HG02763 (cell line): ENCODE results near the gene TMEM43.

Experiments used
- ATAC-seq: cut with Tn5 transposase; IDR thresholded peaks from one replicate; pipeline ENCODE4 v1.9.1; 2021; ENCODE audit warnings: mild to moderate bottlenecking, moderate library complexity; ENCODE audit not compliant: unreplicated experiment

TMEM43 gene

DNA sequence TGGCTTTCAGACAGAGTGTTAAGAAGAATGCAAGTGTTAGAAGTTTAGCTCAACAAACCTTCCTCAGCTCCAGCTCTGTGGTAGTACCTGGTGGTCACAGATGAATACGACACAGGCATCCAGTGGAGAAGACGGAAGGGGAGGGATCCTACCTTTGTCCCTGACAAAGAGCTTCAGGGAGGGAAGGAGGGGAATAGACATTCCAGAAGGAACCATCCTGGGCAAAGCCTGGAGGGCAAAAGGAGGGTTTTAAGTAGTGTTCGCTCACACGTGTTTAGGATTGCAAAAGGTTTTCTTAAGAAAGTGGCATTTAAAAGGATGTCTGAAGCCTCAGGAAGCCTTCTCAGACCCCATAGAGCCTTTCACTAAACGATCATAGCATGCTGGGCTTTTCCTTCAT is 3.0 kb upstream of the TMEM43 start:
- ATAC-seq, result no peak

DNA sequence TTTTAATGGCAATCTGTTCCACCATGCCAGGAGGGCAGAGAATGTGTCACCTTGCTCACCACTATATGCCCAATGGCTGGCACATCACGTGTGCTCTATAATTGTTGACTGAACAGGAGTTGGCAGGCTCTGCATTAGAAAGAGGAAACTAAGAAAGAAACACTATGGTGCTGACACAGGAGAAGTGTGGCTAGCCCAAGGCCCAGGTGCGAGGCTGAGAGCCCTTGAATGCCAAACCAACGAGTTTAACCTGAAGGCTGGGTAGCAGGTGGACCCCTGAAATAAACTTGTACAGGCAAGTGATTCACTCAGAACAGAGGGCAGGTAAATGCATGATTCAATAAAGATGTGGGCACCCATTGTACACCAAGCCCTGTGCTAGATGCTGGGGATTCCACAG is 2.6 kb upstream of the TMEM43 start:
- no peak for ATAC-seq

GRCh38 chr3:14123308-14124222 is 1.3 kb upstream of the TMEM43 start:
- ATAC-seq, result no peak

GRCh38 chr3:14124223-14124614 is 633 bp upstream of the TMEM43 start:
- ATAC-seq, result peak; percentile 47

DNA sequence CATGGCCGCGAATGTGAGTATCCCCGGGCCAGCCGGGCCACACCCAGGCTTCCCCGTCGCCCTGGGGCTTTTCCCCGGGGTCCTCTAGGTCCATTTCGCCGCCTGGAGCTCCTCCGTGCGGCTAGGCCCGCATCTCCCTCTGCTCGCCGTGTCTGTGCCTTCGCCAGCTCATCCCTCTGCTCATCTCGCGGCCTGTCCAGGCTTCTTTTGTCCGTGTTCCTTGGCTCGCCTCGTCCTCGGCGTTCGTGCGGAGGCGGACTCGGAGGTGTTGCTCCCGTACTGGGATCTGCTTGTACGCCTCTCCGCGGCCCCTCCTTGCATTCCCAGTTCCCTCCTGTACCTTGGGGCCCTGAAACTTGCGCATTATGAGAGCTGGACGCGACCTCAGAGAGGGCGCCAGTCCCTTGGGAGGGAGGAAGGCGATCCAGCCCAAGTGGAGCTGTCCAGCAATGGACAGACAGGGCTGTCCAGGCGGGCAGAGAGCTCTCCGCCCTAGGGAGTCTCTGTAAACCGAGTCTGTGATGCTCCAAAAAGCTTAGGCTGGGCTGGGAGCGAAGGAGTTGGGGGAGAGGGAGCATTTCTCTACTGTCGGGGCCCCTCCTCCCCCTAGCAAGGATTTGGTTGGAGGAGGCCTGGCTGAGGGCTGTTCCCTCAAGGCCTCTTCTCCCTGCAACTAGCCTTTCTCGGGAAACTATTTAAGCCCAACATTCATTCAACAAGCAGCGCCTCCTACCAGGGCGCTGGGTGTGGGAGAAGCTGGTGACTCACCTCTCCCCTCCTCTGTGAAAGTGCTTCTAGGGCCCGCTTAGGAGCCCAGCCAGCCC is 553 bp downstream of the TMEM43 start:
- peak; percentile 20 for ATAC-seq

DNA sequence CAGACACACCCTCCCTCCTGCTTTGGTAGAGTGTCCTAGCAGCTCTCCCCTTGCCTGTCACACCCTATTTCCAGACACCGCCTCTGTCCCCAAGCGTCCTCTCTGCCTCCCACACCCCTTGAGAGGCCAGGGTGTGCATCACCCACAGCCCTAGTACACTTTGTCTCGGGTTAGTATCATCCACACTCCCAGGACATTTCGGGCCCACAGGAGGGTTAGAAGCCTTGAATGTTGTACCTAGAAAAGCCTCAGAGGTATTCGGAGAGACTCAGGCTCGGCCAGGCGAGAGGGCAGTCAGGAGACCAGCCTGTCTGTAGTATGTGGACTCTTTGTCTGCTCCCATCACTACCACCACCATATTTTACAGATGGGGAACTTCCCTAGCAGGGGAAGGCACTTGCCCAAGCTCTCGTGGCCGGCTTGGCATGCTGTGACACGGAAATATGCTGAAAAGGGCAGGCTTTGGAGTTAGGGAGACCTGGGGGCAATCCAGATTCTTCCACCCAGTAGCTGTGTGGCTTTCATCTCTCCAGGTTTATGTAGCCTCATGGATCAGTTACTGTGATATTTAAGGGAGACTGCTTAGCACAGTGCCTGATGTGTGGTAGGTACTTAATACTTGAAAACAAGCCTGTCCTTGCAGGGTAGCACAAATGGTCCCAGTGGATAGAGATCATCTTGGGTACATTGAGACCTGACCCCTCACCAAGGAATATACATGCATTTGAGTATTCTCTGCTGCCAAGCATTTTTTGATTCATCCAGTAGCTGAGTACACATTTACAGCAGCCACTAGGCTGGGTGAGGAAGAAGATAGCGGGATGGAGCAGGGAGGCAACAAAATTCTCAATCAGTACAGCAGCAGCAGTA is 1.4 kb downstream of the TMEM43 start:
- ATAC-seq, result no peak

GRCh38 chr3:14126887-14127505 is 2.1 kb downstream of the TMEM43 start:
- ATAC-seq, result no peak

DNA sequence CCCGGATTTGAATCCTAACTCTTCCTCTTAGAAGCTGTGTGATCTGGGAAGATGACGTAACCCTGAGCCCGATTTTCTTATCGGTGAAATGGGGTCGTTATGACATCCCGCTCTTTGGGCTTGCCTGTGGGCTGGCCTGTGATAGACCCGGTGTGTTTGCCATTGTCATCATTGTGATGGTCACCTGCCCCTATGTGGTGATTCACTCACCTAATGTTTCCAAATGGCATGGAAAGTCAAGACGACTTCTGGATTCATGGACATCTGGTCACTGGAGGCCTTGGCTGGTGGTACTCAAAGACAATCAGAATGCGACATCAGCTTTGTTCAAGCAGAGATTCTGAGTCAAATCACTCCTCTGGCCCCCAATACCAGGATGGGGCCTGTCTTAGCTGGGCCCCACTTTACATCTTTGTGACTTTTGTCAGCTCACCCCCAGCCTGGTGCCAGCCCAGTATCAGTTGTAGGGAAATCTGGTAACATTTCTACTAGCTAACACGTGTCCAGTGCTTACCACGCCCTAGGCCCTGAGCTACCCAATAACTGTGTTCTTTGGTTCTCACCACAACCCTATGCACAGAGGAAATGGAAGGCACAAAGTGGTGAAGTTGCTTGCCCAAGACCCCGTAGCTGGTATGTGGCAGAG is 2.8 kb downstream of the TMEM43 start:
- ATAC-seq, result no peak

DNA sequence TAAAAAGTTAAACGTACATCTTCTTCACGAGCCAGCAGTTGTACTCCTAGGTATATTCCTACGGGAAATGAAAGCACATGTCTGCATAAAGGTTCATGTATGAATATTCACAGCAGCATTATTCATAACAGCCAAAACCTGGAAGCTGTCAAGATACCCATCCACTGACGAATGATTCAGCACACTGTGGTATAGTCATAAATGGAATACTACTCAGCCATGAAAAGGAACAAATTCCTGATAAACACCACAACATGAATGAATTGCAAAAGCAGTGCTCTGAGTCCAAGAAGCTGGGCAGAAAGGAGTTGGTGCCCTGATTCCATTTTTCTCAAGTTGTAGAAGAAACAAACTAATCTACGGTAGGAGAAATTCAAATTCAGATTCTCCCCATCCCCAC is 3.9 kb downstream of the TMEM43 start:
- ATAC-seq, result no peak

GRCh38 chr3:14129296-14129695 is 4.4 kb downstream of the TMEM43 start:
- no peak for ATAC-seq

DNA sequence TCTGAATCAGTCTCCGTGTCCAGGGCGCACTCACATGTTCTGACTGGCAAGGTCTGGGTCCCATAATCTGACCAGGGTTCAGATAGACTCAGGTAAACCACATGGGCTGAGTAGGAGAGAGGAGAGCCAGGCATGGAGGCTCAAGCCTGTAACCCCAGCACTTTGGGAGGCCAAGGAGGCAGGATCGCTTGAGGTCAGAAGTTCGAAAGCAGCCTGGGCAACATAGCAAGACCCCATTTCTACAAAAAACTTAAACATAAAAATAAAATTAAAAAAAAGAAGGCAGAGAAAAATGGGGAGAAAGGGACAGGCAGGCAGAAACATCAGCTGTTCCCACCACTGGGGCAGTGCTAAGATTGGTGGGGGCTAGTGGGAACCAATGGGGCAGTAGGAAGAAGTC is 5.4 kb downstream of the TMEM43 start:
- ATAC-seq, result no peak

- no peak for ATAC-seq
Measured at GRCh38 chr3:14130707-14131106, 5.9 kb downstream of the TMEM43 start.

GRCh38 chr3:14131134-14131533 is 6.3 kb downstream of the TMEM43 start:
- ATAC-seq, result no peak

GRCh38 chr3:14132120-14132519 is 7.3 kb downstream of the TMEM43 start:
- no peak for ATAC-seq

DNA sequence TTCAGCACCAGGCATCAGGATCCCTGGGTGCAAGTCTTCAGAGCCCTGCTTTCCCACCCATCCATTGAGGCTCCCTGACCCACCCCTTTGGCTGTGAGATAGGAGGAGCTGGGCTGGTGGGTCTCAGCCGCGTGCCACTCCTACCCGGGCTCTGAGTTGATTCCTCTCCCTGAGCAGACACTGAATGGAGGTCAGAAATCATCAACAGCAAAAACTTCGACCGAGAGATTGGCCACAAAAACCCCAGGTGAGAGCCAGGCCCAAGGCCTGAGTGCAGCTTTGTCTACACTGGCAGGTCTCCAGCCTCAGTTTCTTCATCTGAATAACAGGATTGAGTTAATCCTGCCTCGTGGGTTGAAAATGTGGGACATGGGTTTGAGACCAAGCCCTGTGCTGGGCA is 7.8 kb downstream of the TMEM43 start:
- no peak for ATAC-seq

- ATAC-seq, result no peak
Measured at GRCh38 chr3:14133188-14133800, 8.4 kb downstream of the TMEM43 start.

DNA sequence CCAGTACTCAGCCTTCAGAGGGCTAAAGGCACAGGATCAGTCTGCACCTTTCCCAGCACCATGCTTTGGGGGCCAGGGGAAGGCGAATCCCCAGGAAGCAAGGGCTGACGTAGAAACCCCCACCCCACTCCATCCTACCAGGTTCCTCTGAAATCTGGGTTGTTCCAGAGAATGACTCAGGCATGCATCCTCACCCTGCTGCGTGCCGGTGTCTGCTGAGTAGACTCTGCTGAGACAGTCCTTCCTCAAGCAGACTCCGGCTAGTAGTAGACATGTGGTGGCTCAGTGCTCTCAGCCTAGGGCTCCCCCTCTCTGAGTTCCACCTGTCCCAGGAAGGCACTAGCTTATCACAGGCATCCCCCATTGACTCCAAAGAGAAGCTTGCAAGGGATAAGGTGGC is 9.0 kb downstream of the TMEM43 start:
- ATAC-seq, result no peak

DNA sequence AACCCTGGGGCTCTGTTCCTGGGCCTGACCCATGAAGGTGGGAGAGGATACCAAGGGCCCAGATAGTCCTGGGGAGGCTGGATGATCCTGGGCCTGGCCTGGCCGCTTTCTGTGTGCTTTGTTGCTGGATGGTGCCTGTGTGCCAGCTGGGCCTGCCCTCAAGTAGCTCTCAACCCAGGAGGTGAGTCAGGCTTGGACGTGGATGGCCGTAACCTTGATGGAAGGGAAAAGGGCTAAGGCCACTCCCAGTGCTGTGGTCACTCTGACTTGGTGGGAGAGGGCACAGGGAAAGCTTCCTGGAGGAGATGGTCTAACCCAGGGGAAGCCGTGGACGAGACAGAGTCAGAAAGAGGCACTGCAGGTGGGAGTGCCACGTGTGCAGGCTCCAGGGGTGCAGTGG is 9.4 kb downstream of the TMEM43 start:
- ATAC-seq, result no peak

GRCh38 chr3:14135581-14135980 is 10.7 kb downstream of the TMEM43 start:
- no peak for ATAC-seq

DNA sequence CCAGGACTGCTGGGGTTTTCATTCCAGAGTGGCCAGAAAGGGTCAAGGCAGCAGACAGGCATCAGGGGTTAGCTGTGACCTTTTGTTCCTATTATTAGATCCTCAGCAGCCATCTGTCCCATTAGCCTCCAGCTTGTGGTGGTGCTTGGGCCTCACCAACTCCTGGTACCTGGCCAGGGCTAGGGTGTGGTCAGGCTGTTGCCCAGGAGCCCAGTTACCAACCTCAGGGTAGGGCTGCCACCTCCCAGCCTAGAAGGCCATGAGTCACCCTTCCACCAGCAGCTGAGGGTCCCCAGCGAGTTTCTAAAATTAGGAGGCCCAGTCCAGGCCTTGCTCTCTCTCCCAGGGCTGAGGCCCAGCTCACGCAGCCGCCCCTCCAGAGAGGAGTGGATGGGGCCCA is 12.2 kb downstream of the TMEM43 start:
- ATAC-seq, result no peak
